ENCODE measurements around the gene GP1BA. TPM values are rescaled to one million over a fixed set of nuclear protein-coding genes. Genes with fewer than 3 reads are reported as not detected.

The GP1BA gene
- total and polyA plus RNA-seq, 10 of the 15 experiments (the other 5 are each of a cell fraction or from before 2014, with no cell fraction given): 0.04 to 0.67 (median 0.28) TPM; not detected in 1

- no peak for TF ChIP-seq ZBTB40 (IDR thresholded peaks at IDR 0.05; ENCODE audit: borderline replicate concordance)
- TF ChIP-seq POU2F2 (IDR thresholded peaks at IDR 0.05; ENCODE audit: borderline replicate concordance, low read depth, low read length): peak; percentile 88
- TF ChIP-seq NRF1 (conservative IDR thresholded peaks at IDR 0.05; ENCODE audit: low read depth, low read length): no peak
- 0 out of 2 replicates have a peak, but pooled peaks have one; percentile 42 for TF ChIP-seq BCL11A (IDR thresholded peaks at IDR 0.05; ENCODE audit: low read depth, low read length)
- TF ChIP-seq NR2C2 (IDR thresholded peaks at IDR 0.05; ENCODE audit: borderline replicate concordance, control insufficient read depth, insufficient read length, low read depth): no peak
- TF ChIP-seq FOS (IDR thresholded peaks at IDR 0.05; ENCODE audit: borderline replicate concordance, extremely low read depth, insufficient read length): no peak
- no peak for TF ChIP-seq SMARCA5 (IDR thresholded peaks at IDR 0.05)
- TF ChIP-seq HSF1 (IDR thresholded peaks at IDR 0.05; ENCODE audit: low read depth, low read length): no peak
- TF ChIP-seq CTCF (IDR thresholded peaks at IDR 0.05 in 2 of 3, conservative IDR thresholded peaks at IDR 0.05 in 1 of 3; ENCODE audit: control insufficient read depth in 2 of 3, extremely low read depth in 1 of 3, insufficient read depth in 1 of 3, low read depth in 3 of 3, low read length in 3 of 3): no peak
- TF ChIP-seq LARP7 (IDR thresholded peaks at IDR 0.05): no peak
- no peak for TF ChIP-seq ASH2L (IDR thresholded peaks at IDR 0.05; ENCODE audit: borderline replicate concordance, low read depth)
- no peak for TF ChIP-seq RELB (IDR thresholded peaks at IDR 0.05; ENCODE audit: low read depth)
- TF ChIP-seq EP300 (IDR thresholded peaks at IDR 0.05; ENCODE audit: borderline replicate concordance in 1 of 2, control insufficient read depth in 1 of 2, low read depth in 2 of 2, low read length in 2 of 2): no peak
- TF ChIP-seq E2F4 (IDR thresholded peaks at IDR 0.05; ENCODE audit: low read depth, low read length): no peak
Observed at GRCh38 chr17:4944554-4945175, 12.6 kb downstream of the GP1BA start (continued).
